ENCODE results near the gene CAND1.
"Not testable (repeated sequence)": the region's sequence is repeated elsewhere in the genome, so short reads cannot be mapped to it uniquely, and the experiment has no call there.

The CAND1 gene

DNA sequence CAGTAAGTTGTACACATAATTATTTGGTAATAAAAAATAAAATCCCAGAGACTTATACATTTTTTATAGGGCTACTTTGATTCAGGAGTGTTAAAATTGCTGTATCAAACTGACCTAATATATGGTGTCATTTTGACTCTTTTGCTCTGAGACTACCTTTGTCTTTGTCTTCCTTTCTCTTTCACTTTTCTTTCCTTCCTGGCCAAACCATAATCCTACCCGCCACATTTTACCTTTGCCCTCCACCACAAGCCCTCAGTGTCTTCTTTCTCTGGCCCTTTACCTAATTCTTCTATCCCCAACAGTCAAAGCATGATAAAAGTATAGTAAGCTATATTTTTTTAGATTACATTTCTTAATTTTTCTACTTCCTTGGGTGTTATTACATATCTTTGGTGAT lies 62.0 kb downstream of the CAND1 start:
- DNase-seq (ENCODE audit: low read depth), result no peak
- no peak overlapping the region for H3K4me3 ChIP-seq (ENCODE audit: low read depth, low read length)

DNA sequence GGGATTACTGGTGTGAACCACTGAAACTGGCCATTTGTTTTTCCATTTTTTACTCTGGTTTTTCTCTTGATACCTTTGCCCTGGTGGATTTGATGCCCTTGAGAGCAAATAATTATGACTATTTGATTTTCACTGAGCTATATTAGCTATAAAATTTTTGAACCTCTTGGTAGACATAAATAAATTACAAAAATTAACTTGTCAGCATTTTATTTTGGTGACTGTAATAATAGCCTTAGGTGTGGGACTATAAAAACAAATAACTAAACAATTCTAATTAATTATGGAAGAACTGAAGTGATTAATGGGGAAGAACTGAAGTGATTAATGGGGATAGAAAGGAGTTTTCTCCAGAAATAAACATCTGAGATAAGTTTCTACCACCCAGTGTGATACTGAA lies 62.7 kb downstream of the CAND1 start:
- no peak for DNase-seq (ENCODE audit: low read depth)

DNA sequence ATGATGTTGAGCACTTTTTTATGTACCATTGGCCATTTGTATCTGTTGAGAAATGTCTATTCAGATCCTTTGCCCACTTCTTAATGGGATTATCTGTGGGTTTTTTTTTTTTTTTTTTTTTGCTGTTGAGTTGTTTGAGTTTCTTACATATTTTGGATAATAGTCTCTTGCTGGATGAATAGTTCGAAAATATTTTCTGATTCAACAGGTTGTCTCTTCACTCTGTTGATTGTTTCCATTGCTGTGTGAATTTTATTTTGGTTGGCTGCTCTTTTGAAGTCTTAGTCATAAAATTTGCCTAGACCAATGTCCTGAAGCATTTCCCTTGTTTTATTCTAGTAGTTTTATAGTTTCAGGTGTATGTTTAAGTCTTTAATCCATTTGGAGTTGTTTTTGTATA lies 64.5 kb downstream of the CAND1 start:
- no peak overlapping the region for H3K4me3 ChIP-seq (ENCODE audit: low read depth, low read length)
- DNase-seq (ENCODE audit: low read depth), result no peak

More for the DNA sequence above, 62.7 kb downstream of the CAND1 start:
- no peak overlapping the region for H3K4me3 ChIP-seq (ENCODE audit: low read depth, low read length)

DNA sequence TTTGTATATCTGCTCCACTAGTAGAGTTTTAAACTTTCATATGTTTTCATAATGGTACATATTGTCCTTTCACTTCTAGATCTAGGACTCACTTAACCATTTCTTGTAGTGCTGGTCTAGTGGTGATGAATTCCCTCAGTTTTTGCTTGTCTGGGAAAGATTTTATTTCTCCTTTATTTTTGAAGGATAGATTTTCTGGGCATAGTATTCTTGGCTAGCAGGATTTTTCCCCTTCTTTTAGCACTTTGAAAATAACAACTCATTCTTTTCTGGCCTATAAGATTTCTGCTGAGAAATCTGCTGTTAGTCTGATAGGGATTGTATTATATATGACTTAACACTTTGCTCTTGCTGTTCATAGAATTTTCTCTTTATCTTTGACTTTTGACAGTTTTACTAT lies 69.3 kb downstream of the CAND1 start:
- no peak overlapping the region for H3K4me3 ChIP-seq (ENCODE audit: low read depth, low read length)
- DNase-seq (ENCODE audit: low read depth), result no peak

- no peak for DNase-seq (ENCODE audit: low read depth)
- H3K4me3 ChIP-seq (ENCODE audit: low read depth, low read length), result no peak overlapping the region
Measured at GRCh38 chr12:67339530-67339929, 70.4 kb downstream of the CAND1 start.

DNA sequence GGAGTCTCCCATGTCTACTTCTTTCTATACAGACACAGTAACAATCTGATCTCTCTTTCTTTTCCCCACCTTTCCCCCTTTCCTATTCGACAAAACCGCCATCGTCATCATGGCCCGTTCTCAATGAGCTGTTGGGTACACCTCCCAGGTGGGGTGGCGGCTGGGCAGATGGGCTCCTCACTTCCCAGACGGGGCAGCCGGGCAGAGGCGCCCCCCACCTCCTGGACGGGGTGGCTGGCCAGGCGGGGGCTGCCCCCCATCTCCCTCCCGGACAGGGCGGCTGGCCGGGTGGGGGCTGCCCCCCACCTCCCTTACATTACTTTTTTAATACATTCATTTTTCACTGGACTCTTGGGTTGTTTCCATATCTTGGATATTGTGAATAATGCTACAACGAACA lies 71.9 kb downstream of the CAND1 start:
- not testable (repeated sequence) for H3K4me3 ChIP-seq (ENCODE audit: low read depth, low read length); DNase-seq (ENCODE audit: low read depth)

DNA sequence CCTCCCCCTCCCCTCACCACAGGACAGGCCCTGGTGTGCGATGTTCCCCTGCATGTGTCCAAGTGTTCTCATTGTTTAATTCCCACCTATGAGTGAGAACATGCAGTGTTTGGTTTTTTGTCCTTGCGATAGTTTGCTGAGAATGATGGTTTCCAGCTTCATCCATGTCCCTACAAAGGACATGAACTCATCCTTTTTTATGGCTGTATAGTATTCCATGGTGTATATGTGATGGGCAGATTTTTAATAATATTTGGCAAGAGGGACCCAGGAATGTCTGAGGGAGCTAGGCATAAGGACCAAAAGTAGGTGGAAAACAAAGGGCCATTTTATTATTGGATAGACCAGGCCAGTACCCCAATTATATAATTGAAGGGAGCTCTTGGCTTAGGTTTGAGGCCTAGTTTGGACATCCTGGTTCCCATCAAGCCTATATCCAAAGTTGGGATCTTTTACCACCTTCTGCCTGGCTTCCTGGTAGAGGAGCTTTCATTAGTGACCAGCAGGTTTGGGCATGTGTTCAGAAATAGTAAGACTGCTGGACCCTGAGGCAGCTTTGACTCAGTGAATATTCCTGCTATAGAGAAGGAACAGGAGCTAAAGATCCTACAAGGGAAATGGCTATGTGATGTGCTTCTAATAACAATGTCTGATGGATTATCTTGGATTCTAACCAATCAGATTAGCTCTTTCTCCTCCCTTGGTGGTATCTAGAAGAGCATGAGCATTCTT lies 76.0 kb downstream of the CAND1 start:
- no peak overlapping the region for H3K4me3 ChIP-seq (ENCODE audit: low read depth, low read length)
- no peak for DNase-seq (ENCODE audit: low read depth)

GRCh38 chr12:67348683-67349082 lies 79.5 kb downstream of the CAND1 start:
- no peak for DNase-seq (ENCODE audit: low read depth)

GRCh38 chr12:67352682-67353081 lies 83.5 kb downstream of the CAND1 start:
- no peak for DNase-seq (ENCODE audit: low read depth)

More at GRCh38 chr12:67348683-67349082, 79.5 kb downstream of the CAND1 start:
- H3K4me3 ChIP-seq (ENCODE audit: low read depth, low read length), result no peak overlapping the region

DNA sequence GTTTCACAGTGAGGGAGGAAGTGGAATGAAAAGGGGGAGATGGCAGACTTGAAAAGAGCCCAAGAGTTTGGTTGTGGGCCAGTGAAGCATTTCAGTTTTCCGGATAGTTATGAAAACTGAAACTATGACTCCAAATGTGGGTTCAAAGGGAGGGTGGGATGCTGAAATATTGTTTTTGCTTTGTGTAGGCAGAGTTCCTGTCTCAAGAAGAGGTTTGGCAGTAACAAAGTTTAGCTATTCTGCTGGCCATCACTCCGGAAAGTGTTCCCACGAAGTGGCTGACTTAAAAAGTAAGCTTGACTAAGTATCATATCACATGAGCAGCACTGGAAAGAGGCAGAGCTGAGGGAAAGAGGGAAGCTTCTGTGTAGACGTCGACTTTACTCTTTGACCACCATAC lies 85.2 kb downstream of the CAND1 start:
- DNase-seq (ENCODE audit: low read depth), result no peak
- no peak overlapping the region for H3K4me3 ChIP-seq (ENCODE audit: low read depth, low read length)

More at GRCh38 chr12:67352682-67353081, 83.5 kb downstream of the CAND1 start:
- no peak overlapping the region for H3K4me3 ChIP-seq (ENCODE audit: low read depth, low read length)

- no peak for DNase-seq (ENCODE audit: low read depth)
- H3K4me3 ChIP-seq (ENCODE audit: low read depth, low read length), result no peak overlapping the region
Measured at GRCh38 chr12:67354966-67355365, 85.8 kb downstream of the CAND1 start.

DNA sequence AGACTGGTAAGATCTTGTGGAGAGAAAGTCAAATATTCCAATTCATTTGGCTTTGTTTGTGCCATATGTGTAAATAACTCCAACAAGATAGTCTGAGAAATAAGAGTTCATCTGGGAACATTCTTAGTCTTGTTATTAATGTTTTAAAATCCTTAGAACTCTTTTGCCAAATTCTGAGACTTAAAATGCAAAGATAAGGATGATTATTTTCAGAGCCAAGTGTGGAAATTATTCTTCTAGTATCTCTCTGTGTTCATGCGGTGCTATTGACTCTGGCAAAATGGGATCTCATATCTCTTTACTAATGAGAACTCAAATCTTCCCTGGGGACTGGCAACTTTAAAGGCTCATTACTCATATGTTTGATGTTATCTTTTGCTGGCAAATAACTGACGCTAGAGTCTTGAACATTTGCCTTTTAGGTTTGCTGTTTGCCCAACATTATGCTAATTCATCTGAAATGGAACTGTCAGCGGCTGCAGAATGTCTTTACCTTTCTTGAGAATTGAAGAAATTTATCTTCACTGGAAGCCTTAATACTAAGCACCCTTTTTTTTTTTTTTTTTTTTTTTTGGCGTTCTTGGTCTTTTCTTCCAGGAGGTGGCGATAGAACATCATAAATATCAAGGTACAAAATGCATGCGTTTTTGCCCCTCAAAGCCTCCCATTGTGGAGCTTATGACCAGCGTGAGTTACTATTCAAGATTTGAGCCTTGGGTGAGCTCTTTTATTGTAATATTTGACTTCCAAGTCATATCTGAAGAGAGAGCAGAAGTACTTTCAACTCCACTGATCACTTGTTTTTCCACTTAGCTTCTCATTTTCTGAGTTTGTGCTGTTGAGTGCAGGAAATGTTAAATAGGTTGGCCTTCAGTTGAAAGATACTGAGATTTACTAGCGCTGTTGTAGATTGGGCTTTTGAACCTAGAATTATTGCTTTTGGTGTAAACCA lies 86.5 kb downstream of the CAND1 start:
- DNase-seq (ENCODE audit: low read depth), result no peak

DNA sequence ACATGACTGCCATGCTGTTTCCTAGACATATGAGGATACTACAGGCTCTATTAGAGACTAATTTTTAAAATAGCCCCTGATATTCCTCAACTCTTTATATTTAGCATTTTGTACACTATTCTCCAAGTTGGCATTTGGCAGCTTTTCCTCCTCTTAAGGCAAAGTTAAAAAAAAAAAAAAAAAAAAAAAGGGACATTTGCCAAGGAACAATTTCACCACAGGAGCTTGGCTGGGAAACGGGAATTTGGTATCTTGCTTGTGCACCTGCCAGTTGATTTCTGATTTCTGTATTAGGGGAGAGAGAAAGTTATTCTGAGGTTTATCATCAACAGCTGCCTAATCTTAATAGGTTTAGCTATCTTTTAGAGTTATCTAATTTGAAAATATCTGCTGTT lies 87.2 kb downstream of the CAND1 start:
- H3K4me3 ChIP-seq (ENCODE audit: low read depth, low read length), result no peak overlapping the region
- no peak for DNase-seq (ENCODE audit: low read depth)

More for the DNA sequence above, 86.5 kb downstream of the CAND1 start:
- no peak overlapping the region for H3K4me3 ChIP-seq (ENCODE audit: low read depth, low read length)

- H3K4me3 ChIP-seq (ENCODE audit: low read depth, low read length), result no peak overlapping the region
- no peak for DNase-seq (ENCODE audit: low read depth)
Measured at GRCh38 chr12:67357376-67358125, 88.4 kb downstream of the CAND1 start.

- DNase-seq (ENCODE audit: low read depth), result peak; percentile 95
- H3K4me3 ChIP-seq (ENCODE audit: low read depth, low read length), result no peak overlapping the region
Measured at GRCh38 chr12:67358781-67359338, 89.7 kb downstream of the CAND1 start.

GRCh38 chr12:67362526-67362925 lies 93.4 kb downstream of the CAND1 start:
- no peak overlapping the region for H3K4me3 ChIP-seq (ENCODE audit: low read depth, low read length)
- no peak for DNase-seq (ENCODE audit: low read depth)

GRCh38 chr12:67364228-67364627 lies 95.1 kb downstream of the CAND1 start:
- no peak for DNase-seq (ENCODE audit: low read depth)
- no peak overlapping the region for H3K4me3 ChIP-seq (ENCODE audit: low read depth, low read length)

GRCh38 chr12:67365131-67365530 lies 96.0 kb downstream of the CAND1 start:
- DNase-seq (ENCODE audit: low read depth), result no peak
- H3K4me3 ChIP-seq (ENCODE audit: low read depth, low read length), result no peak overlapping the region

DNA sequence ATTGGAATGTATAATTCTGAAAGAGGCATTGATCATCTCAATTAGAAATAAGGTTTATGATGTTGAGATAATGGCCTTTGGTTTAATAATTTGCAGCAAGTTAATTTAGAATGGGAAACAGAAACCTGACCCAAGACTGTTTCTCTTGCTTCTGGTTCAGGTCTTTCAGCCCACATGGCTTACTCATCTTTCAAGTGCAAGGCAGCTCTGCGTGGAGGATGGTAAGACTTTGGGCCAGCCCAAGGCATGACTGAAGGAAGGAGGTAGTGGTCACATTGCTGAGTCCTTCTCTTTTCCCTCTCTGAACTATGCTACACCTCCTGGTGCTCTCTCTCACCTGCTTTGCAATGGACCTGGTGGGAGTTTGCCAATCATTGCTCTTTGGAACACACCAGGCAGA lies 98.7 kb downstream of the CAND1 start:
- no peak overlapping the region for H3K4me3 ChIP-seq (ENCODE audit: low read depth, low read length)
- DNase-seq (ENCODE audit: low read depth), result no peak
